ENCODE measurements around the gene UCK1. TPM values are rescaled to one million over a fixed set of nuclear protein-coding genes. Genes with fewer than 3 reads are reported as not detected.

UCK1 gene
- total RNA-seq, 4 donors from 2014 or later, result 32.7 to 45.7 (median 41.8) TPM

GRCh38 chr9:131566158-131566557, 35.1 kb upstream of the UCK1 start:
- Histone ChIP-seq H3K27me3 (no peaks in the 10 kb centered on the region), H3K27ac (no peak overlapping the region), H3K36me3 (peaks cover 0 to 34% (median 0%) of the 10 kb centered on the region in 3 donors), H3K9me3 (peaks cover 0 to 26% (median 2%) of the 10 kb centered on the region in 4 donors), H3K4me1 (no peaks in the 10 kb centered on the region), H3K4me3 (no peak overlapping the region)
- TF ChIP-seq EP300 (IDR thresholded peaks at IDR 0.05), result no peak
- no peak for TF ChIP-seq CTCF (IDR thresholded peaks at IDR 0.05)
- no peak for TF ChIP-seq POLR2A (IDR thresholded peaks at IDR 0.05)
- no peak for DNase-seq (ENCODE audit: low spot score in 2 of 2)
- 93 to 94% methylated on average over 3 of the region's 3 CpGs for whole genome bisulfite sequencing, 2 donors

- Histone ChIP-seq H3K27me3 (no peaks in the 10 kb centered on the region), H3K27ac (no peak overlapping the region), H3K4me3 (no peak overlapping the region), H3K36me3 (peaks cover 0 to 27% (median 0%) of the 10 kb centered on the region in 3 donors), H3K4me1 (no peaks in the 10 kb centered on the region), H3K9me3 (peaks cover 0 to 34% (median 5%) of the 10 kb centered on the region in 4 donors)
- no peak for DNase-seq (ENCODE audit: low spot score in 2 of 2)
- WGBS, 2 donors, result 91 to 94% methylated on average over 5 of the region's 5 CpGs
- TF ChIP-seq EP300 (IDR thresholded peaks at IDR 0.05) (no peak), CTCF (IDR thresholded peaks at IDR 0.05) (no peak), POLR2A (IDR thresholded peaks at IDR 0.05) (no peak)
Observed at GRCh38 chr9:131565369-131565768, 34.3 kb upstream of the UCK1 start.

GRCh38 chr9:131562032-131562959, 31.2 kb upstream of the UCK1 start:
- WGBS, 2 donors, result 59 to 64% methylated on average over 9 of the region's 9 CpGs
- TF ChIP-seq EP300 (IDR thresholded peaks at IDR 0.05) (no peak), CTCF (IDR thresholded peaks at IDR 0.05) (no peak), POLR2A (IDR thresholded peaks at IDR 0.05) (no peak)

DNA sequence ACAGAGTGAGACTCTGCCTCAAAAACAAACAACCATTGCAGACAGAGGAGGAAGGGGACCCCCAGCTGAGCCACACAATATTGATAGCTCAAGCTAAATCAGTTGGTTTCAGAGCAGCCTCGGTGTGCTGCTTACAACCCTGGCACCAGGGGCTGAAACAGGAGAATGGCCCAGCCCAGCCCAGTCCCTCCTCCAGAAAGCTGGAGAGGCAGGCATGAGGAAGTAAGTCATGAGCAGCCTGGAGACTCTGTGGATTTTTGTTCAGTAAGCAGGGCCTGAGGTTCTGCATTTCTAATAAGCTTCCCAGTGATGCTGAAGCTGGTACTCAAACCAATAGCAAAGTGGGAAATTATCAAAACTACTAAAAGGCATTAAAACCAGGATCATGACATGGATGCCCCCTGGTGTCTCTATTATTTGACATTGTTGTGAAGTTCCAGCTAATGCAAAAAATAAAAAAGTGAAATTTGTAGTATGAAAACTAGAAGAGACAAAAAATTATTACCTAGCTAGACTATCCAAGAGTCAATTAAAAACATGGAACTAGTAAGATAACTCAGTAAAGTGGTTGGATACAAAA, 28.4 kb upstream of the UCK1 start:
- H3K4me1 ChIP-seq, result no peaks in the 10 kb centered on the region
- H3K27ac ChIP-seq, result no peak overlapping the region
- no peak for DNase-seq (ENCODE audit: low spot score in 2 of 2)
- H3K9me3 ChIP-seq, result peaks cover 0 to 42% (median 5%) of the 10 kb centered on the region in 4 donors
- H3K4me3 ChIP-seq, result no peak overlapping the region
- 31 to 42% methylated on average over 1 of the region's 1 CpG for WGBS, 2 donors
- peaks cover 0 to 18% of the 10 kb centered on the region in 2 donors for H3K27me3 ChIP-seq
- peaks cover 0 to 10% (median 0%) of the 10 kb centered on the region in 3 donors for H3K36me3 ChIP-seq
- TF ChIP-seq EP300 (IDR thresholded peaks at IDR 0.05) (no peak), CTCF (IDR thresholded peaks at IDR 0.05) (no peak), POLR2A (IDR thresholded peaks at IDR 0.05) (no peak)

More at GRCh38 chr9:131562032-131562959, 31.2 kb upstream of the UCK1 start:
- Histone ChIP-seq H3K4me1 (no peaks in the 10 kb centered on the region), H3K4me3 (no peak overlapping the region), H3K27ac (no peak overlapping the region), H3K9me3 (peaks cover 0 to 44% (median 5%) of the 10 kb centered on the region in 4 donors), H3K36me3 (peaks cover 0 to 10% (median 0%) of the 10 kb centered on the region in 3 donors), H3K27me3 (no peaks in the 10 kb centered on the region)
- no peak for DNase-seq (ENCODE audit: low spot score in 2 of 2)
